ENCODE results near the gene PTPRN2.
"Not testable (repeated sequence)": the region's sequence is repeated elsewhere in the genome, so short reads cannot be mapped to it uniquely, and the experiment has no call there.

The PTPRN2 gene

GRCh38 chr7:157910446-157910845, 677.2 kb downstream of the PTPRN2 start:
- Mint-ChIP-seq H3K36me3 (ENCODE audit: insufficient read depth) (no peaks in the 10 kb centered on the region), H3K27ac (ENCODE audit: low read depth) (no peak overlapping the region)

GRCh38 chr7:157910045-157910444, 677.6 kb downstream of the PTPRN2 start:
- not testable (repeated sequence) for DNase-seq (ENCODE audit: low spot score in 2 of 2); H3K27ac Mint-ChIP-seq (ENCODE audit: low read depth); H3K27me3 Mint-ChIP-seq; H3K4me3 Mint-ChIP-seq; H3K36me3 Mint-ChIP-seq (ENCODE audit: insufficient read depth); H3K9me3 Mint-ChIP-seq; ATAC-seq (replicated peaks; ENCODE audit: extremely low read depth, poor library complexity, severe bottlenecking); H3K4me1 Mint-ChIP-seq

More at GRCh38 chr7:157910446-157910845, 677.2 kb downstream of the PTPRN2 start:
- peaks cover 6% of the 10 kb centered on the region for H3K9me3 Mint-ChIP-seq
- H3K4me1 Mint-ChIP-seq: no peaks in the 10 kb centered on the region
- no peak overlapping the region for H3K4me3 Mint-ChIP-seq
- ATAC-seq (replicated peaks; ENCODE audit: extremely low read depth, poor library complexity, severe bottlenecking) (no peak), DNase-seq (ENCODE audit: low spot score in 2 of 2) (no peak)
- no peaks in the 10 kb centered on the region for H3K27me3 Mint-ChIP-seq

- Mint-ChIP-seq H3K4me3 (no peak overlapping the region), H3K27ac (ENCODE audit: low read depth) (no peak overlapping the region), H3K36me3 (ENCODE audit: insufficient read depth) (no peaks in the 10 kb centered on the region), H3K9me3 (peaks cover 1% of the 10 kb centered on the region), H3K27me3 (no peaks in the 10 kb centered on the region), H3K4me1 (no peaks in the 10 kb centered on the region)
- DNase-seq (ENCODE audit: low spot score in 2 of 2) (no peak), ATAC-seq (replicated peaks; ENCODE audit: extremely low read depth, poor library complexity, severe bottlenecking) (no peak)
These were observed 678.3 kb downstream of the PTPRN2 start for GRCh38 chr7:157909370-157909769.

- Mint-ChIP-seq H3K36me3 (ENCODE audit: insufficient read depth) (no peaks in the 10 kb centered on the region), H3K4me1 (no peaks in the 10 kb centered on the region), H3K9me3 (no peaks in the 10 kb centered on the region), H3K4me3 (no peak overlapping the region), H3K27ac (ENCODE audit: low read depth) (no peak overlapping the region), H3K27me3 (no peaks in the 10 kb centered on the region)
- DNase-seq (ENCODE audit: low spot score in 2 of 2) (no peak), ATAC-seq (replicated peaks; ENCODE audit: extremely low read depth, poor library complexity, severe bottlenecking) (no peak)
These were observed 679.4 kb downstream of the PTPRN2 start for GRCh38 chr7:157908006-157908782.

GRCh38 chr7:157907091-157907490, 680.5 kb downstream of the PTPRN2 start:
- H3K27ac Mint-ChIP-seq (ENCODE audit: low read depth): no peak overlapping the region
- no peak for ATAC-seq (replicated peaks; ENCODE audit: extremely low read depth, poor library complexity, severe bottlenecking)

GRCh38 chr7:157906583-157906982, 681.0 kb downstream of the PTPRN2 start:
- no peaks in the 10 kb centered on the region for H3K9me3 Mint-ChIP-seq
- ATAC-seq (replicated peaks; ENCODE audit: extremely low read depth, poor library complexity, severe bottlenecking): no peak
- no peaks in the 10 kb centered on the region for H3K36me3 Mint-ChIP-seq (ENCODE audit: insufficient read depth)
- no peak for DNase-seq (ENCODE audit: low spot score in 2 of 2)
- H3K27me3 Mint-ChIP-seq: no peaks in the 10 kb centered on the region
- no peak overlapping the region for H3K4me3 Mint-ChIP-seq
- no peaks in the 10 kb centered on the region for H3K4me1 Mint-ChIP-seq
- no peak overlapping the region for H3K27ac Mint-ChIP-seq (ENCODE audit: low read depth)

More at GRCh38 chr7:157907091-157907490, 680.5 kb downstream of the PTPRN2 start:
- no peaks in the 10 kb centered on the region for H3K36me3 Mint-ChIP-seq (ENCODE audit: insufficient read depth)
- H3K4me3 Mint-ChIP-seq: no peak overlapping the region
- H3K4me1 Mint-ChIP-seq: no peaks in the 10 kb centered on the region
- DNase-seq (ENCODE audit: low spot score in 2 of 2): no peak
- no peaks in the 10 kb centered on the region for H3K27me3 Mint-ChIP-seq
- H3K9me3 Mint-ChIP-seq: no peaks in the 10 kb centered on the region

GRCh38 chr7:157905651-157906461, 681.8 kb downstream of the PTPRN2 start:
- Mint-ChIP-seq H3K9me3 (no peaks in the 10 kb centered on the region), H3K36me3 (ENCODE audit: insufficient read depth) (no peaks in the 10 kb centered on the region), H3K27ac (ENCODE audit: low read depth) (no peak overlapping the region), H3K27me3 (no peaks in the 10 kb centered on the region), H3K4me3 (no peak overlapping the region), H3K4me1 (no peaks in the 10 kb centered on the region)
- no peak for ATAC-seq (replicated peaks; ENCODE audit: extremely low read depth, poor library complexity, severe bottlenecking)
- DNase-seq (ENCODE audit: low spot score in 2 of 2): no peak

GRCh38 chr7:157904866-157905570, 682.6 kb downstream of the PTPRN2 start:
- ATAC-seq (replicated peaks; ENCODE audit: extremely low read depth, poor library complexity, severe bottlenecking): no peak
- Mint-ChIP-seq H3K27me3 (no peaks in the 10 kb centered on the region), H3K4me1 (no peaks in the 10 kb centered on the region), H3K36me3 (ENCODE audit: insufficient read depth) (no peaks in the 10 kb centered on the region), H3K9me3 (no peaks in the 10 kb centered on the region), H3K4me3 (no peak overlapping the region), H3K27ac (ENCODE audit: low read depth) (no peak overlapping the region)
- DNase-seq (ENCODE audit: low spot score in 2 of 2): no peak

GRCh38 chr7:157904211-157904865, 683.3 kb downstream of the PTPRN2 start:
- H3K27me3 Mint-ChIP-seq: no peaks in the 10 kb centered on the region
- H3K9me3 Mint-ChIP-seq: no peaks in the 10 kb centered on the region
- no peaks in the 10 kb centered on the region for H3K4me1 Mint-ChIP-seq
- H3K4me3 Mint-ChIP-seq: no peak overlapping the region
- H3K36me3 Mint-ChIP-seq (ENCODE audit: insufficient read depth): no peaks in the 10 kb centered on the region
- H3K27ac Mint-ChIP-seq (ENCODE audit: low read depth): no peak overlapping the region
- DNase-seq (ENCODE audit: low spot score in 2 of 2) (no peak), ATAC-seq (replicated peaks; ENCODE audit: extremely low read depth, poor library complexity, severe bottlenecking) (no peak)

GRCh38 chr7:157903710-157904109, 683.9 kb downstream of the PTPRN2 start:
- Mint-ChIP-seq H3K36me3 (ENCODE audit: insufficient read depth) (no peaks in the 10 kb centered on the region), H3K4me3 (no peak overlapping the region), H3K27me3 (no peaks in the 10 kb centered on the region), H3K9me3 (no peaks in the 10 kb centered on the region), H3K27ac (ENCODE audit: low read depth) (no peak overlapping the region), H3K4me1 (no peaks in the 10 kb centered on the region)
- ATAC-seq (replicated peaks; ENCODE audit: extremely low read depth, poor library complexity, severe bottlenecking) (no peak), DNase-seq (ENCODE audit: low spot score in 2 of 2) (no peak)

GRCh38 chr7:157903296-157903695, 684.3 kb downstream of the PTPRN2 start:
- no peak for DNase-seq (ENCODE audit: low spot score in 2 of 2)
- Mint-ChIP-seq H3K36me3 (ENCODE audit: insufficient read depth) (no peaks in the 10 kb centered on the region), H3K4me1 (no peaks in the 10 kb centered on the region), H3K27me3 (no peaks in the 10 kb centered on the region), H3K4me3 (no peak overlapping the region), H3K9me3 (no peaks in the 10 kb centered on the region), H3K27ac (ENCODE audit: low read depth) (no peak overlapping the region)
- ATAC-seq (replicated peaks; ENCODE audit: extremely low read depth, poor library complexity, severe bottlenecking): no peak

Data from central memory CD8-positive, alpha-beta T cell (primary cell).